HepG2 (cell line): ENCODE results near the gene TPRN.

Experiments used
- EZH2 ChIP-seq: conservative IDR thresholded peaks from 2 replicates; pipeline ENCODE4 v1.6.1; 2012; ENCODE audit warnings: mild to moderate bottlenecking, low read depth, low read length, moderate library complexity
- FOXK1 ChIP-seq: sonication (generic); formaldehyde crosslinking; IDR thresholded peaks from 2 replicates; pipeline ENCODE4 v1.4.0; 2020; ENCODE audit warnings: low read depth, missing genetic modification reagents, borderline replicate concordance
- PCBP1 ChIP-seq: fragments of 200-400 bp; formaldehyde crosslinking; IDR thresholded peaks from 2 replicates; pipeline ENCODE4 v1.6.1; 2017; ENCODE audit warnings: mild to moderate bottlenecking, low read depth, low read length, borderline replicate concordance
- POLR2AphosphoS5 ChIP-seq: IDR thresholded peaks from 2 replicates; pipeline ENCODE4 v1.6.1; 2012; ENCODE audit warnings: low read depth, low read length
- RAD21 ChIP-seq: fragments of 450-650 bp; formaldehyde crosslinking; IDR thresholded peaks from 2 replicates; pipeline ENCODE4 v1.5.0; 2020; ENCODE audit warnings: mild to moderate bottlenecking
- TARDBP ChIP-seq: sonication (generic); formaldehyde crosslinking; IDR thresholded peaks from 2 replicates; pipeline ENCODE4 v1.8.0; 2022; ENCODE audit warnings: mild to moderate bottlenecking, missing genetic modification reagents
- ZKSCAN1 ChIP-seq: fragments of 150-350 bp; IDR thresholded peaks from 2 replicates; pipeline ENCODE4 v1.6.1; 2014; ENCODE audit warnings: low read length
- TF ChIP-seq, protein P1 (sequence below): fragments of 450-650 bp; IDR thresholded peaks from 2 replicates; pipeline ENCODE4 v1.6.1; 2017
- TF ChIP-seq, protein P2 (sequence below): sonication (generic); formaldehyde crosslinking; IDR thresholded peaks from 2 replicates; pipeline ENCODE4 v1.5.0; 2020; ENCODE audit warnings: mild to moderate bottlenecking, missing genetic modification reagents, moderate library complexity
- TF ChIP-seq, protein P3 (sequence below): IDR thresholded peaks from 2 replicates; pipeline ENCODE4 v1.6.1; 2012; ENCODE audit warnings: low read length, improper control_type of control experiment
- TF ChIP-seq, protein P4 (sequence below): sonication (generic); formaldehyde crosslinking; IDR thresholded peaks from 2 replicates; pipeline ENCODE4 v1.4.0; 2020; ENCODE audit warnings: missing genetic modification reagents

DNA sequence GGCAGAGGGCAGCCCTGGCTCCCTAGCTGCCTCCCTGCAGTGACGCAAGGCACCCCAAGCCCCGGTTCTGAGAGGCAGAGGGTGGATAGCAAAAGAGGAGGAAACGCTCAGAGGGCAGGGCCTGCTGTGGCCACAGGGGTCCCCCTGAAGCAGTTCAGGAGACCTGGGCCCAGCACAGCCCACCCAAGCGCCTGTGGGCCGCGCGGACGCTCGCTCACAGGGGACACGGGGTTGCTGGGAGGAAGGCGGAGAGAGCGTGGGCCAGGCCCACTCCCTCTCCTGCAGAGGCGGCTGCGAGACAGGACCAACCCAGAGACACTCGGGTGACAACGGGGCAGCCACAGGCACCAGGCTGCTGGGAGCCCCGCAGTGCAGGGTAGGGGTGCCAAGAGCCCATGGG, 20.8 kb downstream of the TPRN start:
- TF ChIP-seq EZH2 (no peak), POLR2AphosphoS5 (no peak), FOXK1 (CRISPR knock-in tag) (no peak), TARDBP (CRISPR knock-in tag) (no peak), ZKSCAN1 (no peak), PCBP1 (no peak), RAD21 (CRISPR knock-in tag) (no peak)
- TF ChIP-seq, protein P1, sequence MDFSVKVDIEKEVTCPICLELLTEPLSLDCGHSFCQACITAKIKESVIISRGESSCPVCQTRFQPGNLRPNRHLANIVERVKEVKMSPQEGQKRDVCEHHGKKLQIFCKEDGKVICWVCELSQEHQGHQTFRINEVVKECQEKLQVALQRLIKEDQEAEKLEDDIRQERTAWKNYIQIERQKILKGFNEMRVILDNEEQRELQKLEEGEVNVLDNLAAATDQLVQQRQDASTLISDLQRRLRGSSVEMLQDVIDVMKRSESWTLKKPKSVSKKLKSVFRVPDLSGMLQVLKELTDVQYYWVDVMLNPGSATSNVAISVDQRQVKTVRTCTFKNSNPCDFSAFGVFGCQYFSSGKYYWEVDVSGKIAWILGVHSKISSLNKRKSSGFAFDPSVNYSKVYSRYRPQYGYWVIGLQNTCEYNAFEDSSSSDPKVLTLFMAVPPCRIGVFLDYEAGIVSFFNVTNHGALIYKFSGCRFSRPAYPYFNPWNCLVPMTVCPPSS, result no peak
- TF ChIP-seq, protein P2, sequence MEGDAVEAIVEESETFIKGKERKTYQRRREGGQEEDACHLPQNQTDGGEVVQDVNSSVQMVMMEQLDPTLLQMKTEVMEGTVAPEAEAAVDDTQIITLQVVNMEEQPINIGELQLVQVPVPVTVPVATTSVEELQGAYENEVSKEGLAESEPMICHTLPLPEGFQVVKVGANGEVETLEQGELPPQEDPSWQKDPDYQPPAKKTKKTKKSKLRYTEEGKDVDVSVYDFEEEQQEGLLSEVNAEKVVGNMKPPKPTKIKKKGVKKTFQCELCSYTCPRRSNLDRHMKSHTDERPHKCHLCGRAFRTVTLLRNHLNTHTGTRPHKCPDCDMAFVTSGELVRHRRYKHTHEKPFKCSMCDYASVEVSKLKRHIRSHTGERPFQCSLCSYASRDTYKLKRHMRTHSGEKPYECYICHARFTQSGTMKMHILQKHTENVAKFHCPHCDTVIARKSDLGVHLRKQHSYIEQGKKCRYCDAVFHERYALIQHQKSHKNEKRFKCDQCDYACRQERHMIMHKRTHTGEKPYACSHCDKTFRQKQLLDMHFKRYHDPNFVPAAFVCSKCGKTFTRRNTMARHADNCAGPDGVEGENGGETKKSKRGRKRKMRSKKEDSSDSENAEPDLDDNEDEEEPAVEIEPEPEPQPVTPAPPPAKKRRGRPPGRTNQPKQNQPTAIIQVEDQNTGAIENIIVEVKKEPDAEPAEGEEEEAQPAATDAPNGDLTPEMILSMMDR (CRISPR knock-in tag), result no peak
- TF ChIP-seq, protein P3, sequence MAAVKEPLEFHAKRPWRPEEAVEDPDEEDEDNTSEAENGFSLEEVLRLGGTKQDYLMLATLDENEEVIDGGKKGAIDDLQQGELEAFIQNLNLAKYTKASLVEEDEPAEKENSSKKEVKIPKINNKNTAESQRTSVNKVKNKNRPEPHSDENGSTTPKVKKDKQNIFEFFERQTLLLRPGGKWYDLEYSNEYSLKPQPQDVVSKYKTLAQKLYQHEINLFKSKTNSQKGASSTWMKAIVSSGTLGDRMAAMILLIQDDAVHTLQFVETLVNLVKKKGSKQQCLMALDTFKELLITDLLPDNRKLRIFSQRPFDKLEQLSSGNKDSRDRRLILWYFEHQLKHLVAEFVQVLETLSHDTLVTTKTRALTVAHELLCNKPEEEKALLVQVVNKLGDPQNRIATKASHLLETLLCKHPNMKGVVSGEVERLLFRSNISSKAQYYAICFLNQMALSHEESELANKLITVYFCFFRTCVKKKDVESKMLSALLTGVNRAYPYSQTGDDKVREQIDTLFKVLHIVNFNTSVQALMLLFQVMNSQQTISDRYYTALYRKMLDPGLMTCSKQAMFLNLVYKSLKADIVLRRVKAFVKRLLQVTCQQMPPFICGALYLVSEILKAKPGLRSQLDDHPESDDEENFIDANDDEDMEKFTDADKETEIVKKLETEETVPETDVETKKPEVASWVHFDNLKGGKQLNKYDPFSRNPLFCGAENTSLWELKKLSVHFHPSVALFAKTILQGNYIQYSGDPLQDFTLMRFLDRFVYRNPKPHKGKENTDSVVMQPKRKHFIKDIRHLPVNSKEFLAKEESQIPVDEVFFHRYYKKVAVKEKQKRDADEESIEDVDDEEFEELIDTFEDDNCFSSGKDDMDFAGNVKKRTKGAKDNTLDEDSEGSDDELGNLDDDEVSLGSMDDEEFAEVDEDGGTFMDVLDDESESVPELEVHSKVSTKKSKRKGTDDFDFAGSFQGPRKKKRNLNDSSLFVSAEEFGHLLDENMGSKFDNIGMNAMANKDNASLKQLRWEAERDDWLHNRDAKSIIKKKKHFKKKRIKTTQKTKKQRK, result no peak
- TF ChIP-seq, protein P4, sequence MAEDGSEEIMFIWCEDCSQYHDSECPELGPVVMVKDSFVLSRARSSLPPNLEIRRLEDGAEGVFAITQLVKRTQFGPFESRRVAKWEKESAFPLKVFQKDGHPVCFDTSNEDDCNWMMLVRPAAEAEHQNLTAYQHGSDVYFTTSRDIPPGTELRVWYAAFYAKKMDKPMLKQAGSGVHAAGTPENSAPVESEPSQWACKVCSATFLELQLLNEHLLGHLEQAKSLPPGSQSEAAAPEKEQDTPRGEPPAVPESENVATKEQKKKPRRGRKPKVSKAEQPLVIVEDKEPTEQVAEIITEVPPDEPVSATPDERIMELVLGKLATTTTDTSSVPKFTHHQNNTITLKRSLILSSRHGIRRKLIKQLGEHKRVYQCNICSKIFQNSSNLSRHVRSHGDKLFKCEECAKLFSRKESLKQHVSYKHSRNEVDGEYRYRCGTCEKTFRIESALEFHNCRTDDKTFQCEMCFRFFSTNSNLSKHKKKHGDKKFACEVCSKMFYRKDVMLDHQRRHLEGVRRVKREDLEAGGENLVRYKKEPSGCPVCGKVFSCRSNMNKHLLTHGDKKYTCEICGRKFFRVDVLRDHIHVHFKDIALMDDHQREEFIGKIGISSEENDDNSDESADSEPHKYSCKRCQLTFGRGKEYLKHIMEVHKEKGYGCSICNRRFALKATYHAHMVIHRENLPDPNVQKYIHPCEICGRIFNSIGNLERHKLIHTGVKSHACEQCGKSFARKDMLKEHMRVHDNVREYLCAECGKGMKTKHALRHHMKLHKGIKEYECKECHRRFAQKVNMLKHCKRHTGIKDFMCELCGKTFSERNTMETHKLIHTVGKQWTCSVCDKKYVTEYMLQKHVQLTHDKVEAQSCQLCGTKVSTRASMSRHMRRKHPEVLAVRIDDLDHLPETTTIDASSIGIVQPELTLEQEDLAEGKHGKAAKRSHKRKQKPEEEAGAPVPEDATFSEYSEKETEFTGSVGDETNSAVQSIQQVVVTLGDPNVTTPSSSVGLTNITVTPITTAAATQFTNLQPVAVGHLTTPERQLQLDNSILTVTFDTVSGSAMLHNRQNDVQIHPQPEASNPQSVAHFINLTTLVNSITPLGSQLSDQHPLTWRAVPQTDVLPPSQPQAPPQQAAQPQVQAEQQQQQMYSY (CRISPR knock-in tag), result no peak
